ENCODE data around the gene ADGRL2. TPM values are rescaled to one million over a fixed set of nuclear protein-coding genes. Genes with fewer than 3 reads are reported as not detected.

The ADGRL2 gene
- total RNA-seq, 6 donors from 2014 or later, result 21.0 to 133 (median 84.0) TPM

DNA sequence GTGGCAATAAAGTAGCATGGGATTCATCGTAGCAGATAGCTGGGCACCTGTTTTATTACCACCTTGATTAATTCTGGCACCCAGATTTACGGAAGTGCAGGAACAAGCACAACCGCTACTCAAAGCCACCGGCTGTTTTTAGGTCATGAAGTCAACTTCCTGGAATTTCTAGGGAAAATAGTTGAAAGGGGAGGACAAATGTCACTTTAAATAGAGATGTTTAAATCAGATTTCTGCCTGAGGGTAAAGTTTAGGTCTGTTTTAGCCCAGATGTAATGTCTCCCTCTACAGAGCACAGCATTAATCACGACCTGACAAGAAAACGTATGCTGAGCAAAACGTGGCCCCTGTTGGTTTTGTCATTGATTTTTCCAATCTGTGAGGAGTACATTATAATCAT lies 8.0 kb downstream of the ADGRL2 start:
- no peak for DNase-seq
- H3K27ac ChIP-seq, result peak overlapping the region in 3 of 4 donors; percentile 17 to 67 (median 55)
- no peaks in the 10 kb centered on the region for H3K36me3 ChIP-seq
- no peaks in the 10 kb centered on the region for H3K27me3 ChIP-seq
- peak overlapping the region in 1 of 4 donors; percentile 73 for H3K4me3 ChIP-seq
- peaks cover 10 to 14% (median 13%) of the 10 kb centered on the region in 4 donors for H3K4me1 ChIP-seq
- WGBS, 2 donors, result 28 to 34% methylated on average over 7 of the region's 7 CpGs
- no peak for ATAC-seq (ENCODE audit: low FRiP score in 2 of 2)
- H3K9me3 ChIP-seq, result no peaks in the 10 kb centered on the region
- no peak for TF ChIP-seq POLR2AphosphoS5 (IDR thresholded peaks at IDR 0.05)
- no peak for TF ChIP-seq POLR2A (IDR thresholded peaks at IDR 0.05)
- TF ChIP-seq, protein P1, sequence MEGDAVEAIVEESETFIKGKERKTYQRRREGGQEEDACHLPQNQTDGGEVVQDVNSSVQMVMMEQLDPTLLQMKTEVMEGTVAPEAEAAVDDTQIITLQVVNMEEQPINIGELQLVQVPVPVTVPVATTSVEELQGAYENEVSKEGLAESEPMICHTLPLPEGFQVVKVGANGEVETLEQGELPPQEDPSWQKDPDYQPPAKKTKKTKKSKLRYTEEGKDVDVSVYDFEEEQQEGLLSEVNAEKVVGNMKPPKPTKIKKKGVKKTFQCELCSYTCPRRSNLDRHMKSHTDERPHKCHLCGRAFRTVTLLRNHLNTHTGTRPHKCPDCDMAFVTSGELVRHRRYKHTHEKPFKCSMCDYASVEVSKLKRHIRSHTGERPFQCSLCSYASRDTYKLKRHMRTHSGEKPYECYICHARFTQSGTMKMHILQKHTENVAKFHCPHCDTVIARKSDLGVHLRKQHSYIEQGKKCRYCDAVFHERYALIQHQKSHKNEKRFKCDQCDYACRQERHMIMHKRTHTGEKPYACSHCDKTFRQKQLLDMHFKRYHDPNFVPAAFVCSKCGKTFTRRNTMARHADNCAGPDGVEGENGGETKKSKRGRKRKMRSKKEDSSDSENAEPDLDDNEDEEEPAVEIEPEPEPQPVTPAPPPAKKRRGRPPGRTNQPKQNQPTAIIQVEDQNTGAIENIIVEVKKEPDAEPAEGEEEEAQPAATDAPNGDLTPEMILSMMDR (IDR thresholded peaks at IDR 0.05), result peak in 1 of 6 experiments; percentile 6

DNA sequence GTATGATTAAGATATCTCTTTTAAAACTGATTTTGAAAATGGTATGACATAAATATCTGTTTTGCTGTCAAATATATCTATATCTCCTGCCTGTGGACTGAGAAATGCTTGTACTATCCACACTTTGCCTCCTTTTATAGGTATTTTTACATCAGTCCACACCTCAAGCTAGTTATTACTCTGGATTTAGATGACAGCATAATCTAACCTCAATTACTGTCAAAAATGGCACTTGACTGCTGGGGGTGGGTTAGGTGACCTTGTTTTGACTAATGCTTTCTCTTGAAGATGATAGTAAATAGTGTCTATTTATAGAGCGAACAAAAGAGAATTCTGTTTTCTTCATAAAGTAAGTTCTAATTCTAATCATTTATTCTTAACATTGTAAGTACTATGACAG lies 9.1 kb downstream of the ADGRL2 start:
- Histone ChIP-seq H3K4me1 (peaks cover 10 to 14% (median 13%) of the 10 kb centered on the region in 4 donors), H3K27ac (peak overlapping the region in 2 of 4 donors; percentile 43 to 67), H3K36me3 (no peaks in the 10 kb centered on the region), H3K4me3 (peak overlapping the region in 1 of 4 donors; percentile 11), H3K27me3 (no peaks in the 10 kb centered on the region), H3K9me3 (no peaks in the 10 kb centered on the region)
- no peak for DNase-seq
- TF ChIP-seq EP300 (IDR thresholded peaks at IDR 0.05), result no peak
- TF ChIP-seq, protein P1 (IDR thresholded peaks at IDR 0.05), result no peak
- TF ChIP-seq POLR2A (IDR thresholded peaks at IDR 0.05), result no peak
- no peak for TF ChIP-seq POLR2AphosphoS5 (IDR thresholded peaks at IDR 0.05)
- ATAC-seq (ENCODE audit: low FRiP score in 2 of 2), result no peak
- WGBS, 2 donors, result 74 to 76% methylated on average over 1 of the region's 1 CpG

DNA sequence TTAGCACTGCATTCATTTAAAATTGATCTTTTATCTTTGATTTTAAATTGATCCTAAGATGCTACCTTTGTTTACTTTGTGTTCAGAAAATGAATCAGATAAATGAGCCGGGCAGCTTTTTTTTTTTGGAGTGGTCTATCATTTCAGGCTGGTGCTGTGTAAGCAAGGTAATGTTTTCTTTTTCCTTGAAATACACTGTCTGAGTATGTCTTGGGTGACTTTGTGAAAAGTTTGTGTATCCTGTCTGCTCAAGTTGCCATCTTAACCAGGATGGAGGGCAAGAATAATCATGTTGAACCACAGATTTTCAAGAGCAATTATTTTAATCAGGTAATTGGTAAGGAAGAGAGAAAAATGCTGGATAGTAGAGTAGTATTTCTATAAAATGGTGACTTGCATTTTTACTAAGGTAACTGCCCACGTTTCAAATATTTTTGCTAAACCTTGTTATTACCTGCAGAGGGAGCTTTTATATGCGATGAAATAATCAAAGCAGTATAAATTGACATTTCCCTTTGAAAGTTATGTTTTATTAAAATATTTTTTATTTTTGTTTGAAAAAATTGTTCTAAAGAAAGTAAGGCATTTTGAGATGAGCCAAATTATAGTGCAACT lies 11.1 kb downstream of the ADGRL2 start:
- 26 to 35% methylated on average over 3 of the region's 3 CpGs for WGBS, 2 donors
- no peak for TF ChIP-seq POLR2AphosphoS5 (IDR thresholded peaks at IDR 0.05)
- TF ChIP-seq POLR2A (IDR thresholded peaks at IDR 0.05), result no peak
- TF ChIP-seq, protein P1 (IDR thresholded peaks at IDR 0.05), result no peak
- no peak for TF ChIP-seq EP300 (IDR thresholded peaks at IDR 0.05)
- Histone ChIP-seq H3K27me3 (no peaks in the 10 kb centered on the region), H3K9me3 (no peaks in the 10 kb centered on the region), H3K4me3 (peak overlapping the region in 1 of 4 donors; percentile 5), H3K36me3 (no peaks in the 10 kb centered on the region), H3K4me1 (peaks cover 10 to 14% (median 13%) of the 10 kb centered on the region in 4 donors), H3K27ac (peak overlapping the region in 1 of 4 donors; percentile 14)
- DNase-seq (no peak), ATAC-seq (ENCODE audit: low FRiP score in 2 of 2) (no peak)

DNA sequence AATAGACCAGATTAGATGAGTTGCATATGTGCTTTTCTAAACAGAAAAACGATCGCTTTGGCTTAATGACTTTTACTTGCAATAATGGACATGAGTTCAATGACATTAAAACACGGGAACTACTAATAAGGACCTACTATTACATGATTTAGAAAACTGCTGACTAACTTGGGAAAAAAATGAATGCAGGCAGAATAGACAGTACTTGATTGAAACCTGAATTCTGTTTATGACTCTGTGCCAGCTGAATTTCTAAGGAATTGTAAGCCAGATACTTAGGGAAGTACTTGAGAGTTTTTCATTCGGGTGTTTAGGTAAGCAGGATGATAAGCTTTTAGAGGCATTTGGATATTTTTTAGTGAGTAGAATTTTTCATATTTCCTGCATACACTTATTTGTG lies 12.0 kb downstream of the ADGRL2 start:
- Histone ChIP-seq H3K4me1 (peaks cover 12 to 14% (median 13%) of the 10 kb centered on the region in 4 donors), H3K27ac (peak overlapping the region in 1 of 4 donors; percentile 14), H3K36me3 (no peaks in the 10 kb centered on the region), H3K27me3 (no peaks in the 10 kb centered on the region), H3K4me3 (peak overlapping the region in 1 of 4 donors; percentile 5), H3K9me3 (no peaks in the 10 kb centered on the region)
- no peak for DNase-seq
- ATAC-seq (ENCODE audit: low FRiP score in 2 of 2), result no peak
- 31 to 38% methylated on average over 4 of the region's 4 CpGs for WGBS, 2 donors
- TF ChIP-seq, protein P1 (IDR thresholded peaks at IDR 0.05), result no peak
- TF ChIP-seq EP300 (IDR thresholded peaks at IDR 0.05), result no peak
- TF ChIP-seq POLR2A (IDR thresholded peaks at IDR 0.05), result no peak
- no peak for TF ChIP-seq POLR2AphosphoS5 (IDR thresholded peaks at IDR 0.05)

DNA sequence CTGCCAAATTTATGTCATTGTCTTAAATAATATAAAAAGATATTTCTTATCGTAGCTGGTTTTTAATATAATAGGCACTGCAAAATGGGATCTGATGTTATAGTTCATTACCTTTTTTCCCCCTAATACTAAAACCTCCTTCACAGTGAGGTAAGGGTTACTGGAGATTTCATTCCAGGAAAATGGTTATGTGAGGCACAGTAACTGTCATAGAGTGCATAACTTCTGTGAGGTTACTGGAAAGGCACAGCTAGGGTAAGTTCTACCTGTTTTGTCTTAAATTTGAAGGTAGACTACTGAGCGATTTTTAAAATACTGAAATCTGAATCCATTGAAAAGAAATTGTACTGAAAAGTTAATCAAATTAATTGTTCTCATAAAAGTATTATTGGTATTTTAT lies 13.0 kb downstream of the ADGRL2 start:
- Histone ChIP-seq H3K36me3 (no peaks in the 10 kb centered on the region), H3K27ac (no peak overlapping the region), H3K4me1 (peaks cover 14 to 19% (median 15%) of the 10 kb centered on the region in 4 donors), H3K27me3 (no peaks in the 10 kb centered on the region), H3K4me3 (peak overlapping the region in 1 of 4 donors; percentile 1), H3K9me3 (no peaks in the 10 kb centered on the region)
- no peak for DNase-seq
- no peak for ATAC-seq (ENCODE audit: low FRiP score in 2 of 2)
- TF ChIP-seq, protein P1 (IDR thresholded peaks at IDR 0.05), result no peak
- TF ChIP-seq POLR2A (IDR thresholded peaks at IDR 0.05) (no peak), POLR2AphosphoS5 (IDR thresholded peaks at IDR 0.05) (no peak), EP300 (IDR thresholded peaks at IDR 0.05) (no peak)
- WGBS, 2 donors, result 67 to 72% methylated on average over 2 of the region's 2 CpGs
